Neuronal stem cell (in vitro differentiated cells): Measurements from ENCODE around the gene GNAQ.

Experiments
- DNase-seq: peaks from one replicate; pipeline ENCODE4 v3.0.0-alpha.2; 2013; ENCODE audit warnings: low spot score
- H2AFZ ChIP-seq: one replicate; pipeline ENCODE4 v1.6.1; 2013; ENCODE audit warnings: mild to moderate bottlenecking, low read length, inconsistent platforms
- H2AK5ac ChIP-seq: 2 replicates; pipeline ENCODE4 v1.6.1; 2013; ENCODE audit warnings: low read depth, mild to moderate bottlenecking, inconsistent platforms, low read length, moderate library complexity, mixed read lengths
- H2BK120ac ChIP-seq: 2 replicates; pipeline ENCODE4 v1.6.1; 2013; ENCODE audit warnings: low read depth, mild to moderate bottlenecking, inconsistent platforms, low read length, moderate library complexity, mixed read lengths
- H2BK12ac ChIP-seq: one replicate; pipeline ENCODE4 v1.6.1; 2013; ENCODE audit warnings: low read length, inconsistent platforms
- H2BK15ac ChIP-seq: 2 replicates; pipeline ENCODE4 v1.6.1; 2013; ENCODE audit warnings: mild to moderate bottlenecking, low read length, inconsistent platforms, mixed read lengths
- H2BK5ac ChIP-seq: one replicate; pipeline ENCODE4 v1.6.1; 2013; ENCODE audit warnings: inconsistent platforms, mild to moderate bottlenecking, low read length, moderate library complexity
- H3K14ac ChIP-seq: one replicate; pipeline ENCODE4 v1.6.1; 2013; ENCODE audit warnings: low read length, inconsistent platforms
- H3K18ac ChIP-seq: 2 replicates; pipeline ENCODE4 v1.6.1; 2013; ENCODE audit warnings: low read length, inconsistent platforms
- H3K23ac ChIP-seq: 2 replicates; pipeline ENCODE4 v1.6.1; 2013; ENCODE audit warnings: low read depth, mild to moderate bottlenecking, mixed read lengths, low read length, inconsistent platforms; ENCODE audit not compliant: poor library complexity
- H3K27ac ChIP-seq: replicated peaks from 3 replicates; pipeline ENCODE4 v1.5.1; 2013; ENCODE audit warnings: low read length, inconsistent platforms
- H3K27me3 ChIP-seq, 3 experiments: 2 replicates each; pipeline ENCODE4 v1.6.1; 2013; ENCODE audit warnings: low read length in 3 of 3, mild to moderate bottlenecking in 2 of 3, inconsistent platforms in 1 of 3, low read depth in 1 of 3, mixed read lengths in 1 of 3, moderate library complexity in 1 of 3; ENCODE audit not compliant: control insufficient read depth in 3 of 3, insufficient read depth in 3 of 3
- H3K36me3 ChIP-seq, 2 donors: replicated peaks in 1 of 2; 2 replicates each; pipeline ENCODE4 v1.6.1; 2013; ENCODE audit warnings: low read length in 2 of 2; ENCODE audit not compliant: control insufficient read depth in 2 of 2, insufficient read depth in 2 of 2
- H3K4ac ChIP-seq: 2 replicates; pipeline ENCODE4 v1.6.1; 2013; ENCODE audit warnings: inconsistent platforms, mild to moderate bottlenecking, low read length, moderate library complexity
- H3K4me1 ChIP-seq, 2 donors: 1 replicate in 1 of 2; 2 replicates in 1 of 2; pipeline ENCODE4 v1.6.1; 2013; ENCODE audit warnings: low read length in 2 of 2, low read depth in 1 of 2; ENCODE audit not compliant: control insufficient read depth in 2 of 2, insufficient read depth in 1 of 2
- H3K4me2 ChIP-seq: one replicate; pipeline ENCODE4 v1.6.1; 2013; ENCODE audit warnings: mild to moderate bottlenecking, low read length, inconsistent platforms; ENCODE audit not compliant: insufficient read depth, poor library complexity, severe bottlenecking
- H3K4me3 ChIP-seq, 2 donors: 2 replicates each; pipeline ENCODE4 v1.5.1; 2013; ENCODE audit warnings: low read length in 2 of 2, mild to moderate bottlenecking in 2 of 2, inconsistent platforms in 1 of 2, moderate library complexity in 1 of 2
- H3K79me1 ChIP-seq: one replicate; pipeline ENCODE4 v1.6.1; 2013; ENCODE audit warnings: low read depth, mild to moderate bottlenecking, inconsistent platforms, low read length, moderate library complexity
- H3K9ac ChIP-seq: one replicate; pipeline ENCODE4 v1.6.1; 2013; ENCODE audit warnings: mild to moderate bottlenecking, low read depth, low read length, inconsistent platforms; ENCODE audit not compliant: poor library complexity
- H3K9me3 ChIP-seq, 2 donors: replicated peaks in 1 of 2; 2 replicates each; pipeline versions ENCODE3 to v1.6.1; 2013; ENCODE audit warnings: low read length in 2 of 2, mild to moderate bottlenecking in 2 of 2, inconsistent platforms in 1 of 2, low read depth in 1 of 2, mixed read lengths in 1 of 2, moderate library complexity in 1 of 2; ENCODE audit not compliant: control insufficient read depth in 2 of 2, insufficient read depth in 1 of 2
- H4K8ac ChIP-seq: one replicate; pipeline ENCODE4 v1.6.1; 2013; ENCODE audit warnings: low read depth, mild to moderate bottlenecking, inconsistent platforms, low read length, moderate library complexity
- H4K91ac ChIP-seq: one replicate; pipeline ENCODE4 v1.6.1; 2013; ENCODE audit warnings: low read length, low read depth, mild to moderate bottlenecking, inconsistent platforms; ENCODE audit not compliant: poor library complexity
- WGBS, 2 donors: extraction: QIAGEN DNeasy Blood & Tissue Kit; methylation state at CpG; one replicate each; pipeline ENCODE4 v1.1.7; 2013; ENCODE audit warnings: missing lambda C conversion rate in 2 of 2, mixed read lengths in 1 of 2; ENCODE audit not compliant: insufficient read length in 2 of 2, insufficient replicate concordance in 1 of 2; ENCODE audit errors: extremely low coverage in 2 of 2; 5-methylcytosine and 5-hydroxymethylcytosine counted together

GNAQ gene

DNA sequence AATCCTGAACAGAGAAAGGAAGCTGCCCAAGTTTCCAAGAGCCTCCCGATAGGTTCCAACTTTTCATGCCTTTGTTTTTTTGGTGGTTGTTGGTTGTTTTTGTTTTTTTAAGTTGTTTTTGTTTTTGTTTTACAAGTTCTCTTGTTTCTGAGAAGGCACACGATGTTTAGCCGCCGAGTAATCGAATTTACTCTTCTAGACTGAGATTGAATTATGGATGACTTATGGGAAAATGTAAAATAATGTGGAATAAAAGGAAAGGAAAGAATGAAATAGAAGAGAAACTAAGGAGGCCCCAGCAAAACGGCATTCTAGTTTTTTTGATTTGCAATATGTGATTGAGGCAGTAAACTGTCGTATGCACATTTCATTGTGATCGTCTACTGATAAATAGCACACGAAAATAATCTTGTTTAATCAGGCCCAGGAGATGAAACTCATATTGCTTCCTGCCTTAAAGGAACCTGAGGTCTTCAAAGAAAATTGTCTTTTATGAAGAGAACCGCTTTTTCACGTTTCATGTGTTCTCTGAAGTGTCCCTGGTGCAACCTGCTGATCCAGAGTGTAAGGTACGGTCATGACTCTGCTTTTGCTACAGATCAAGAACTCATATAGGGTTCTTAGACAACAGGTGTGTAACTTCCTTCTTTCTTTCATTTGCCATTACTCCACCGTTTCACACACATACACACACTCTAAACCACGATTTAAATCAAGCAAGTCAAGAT is 1.3 kb upstream of the GNAQ start:
- H3K27ac ChIP-seq, result peak overlapping the region; percentile 97
- H3K27me3 ChIP-seq, result no peaks in the 10 kb centered on the region
- H3K9ac ChIP-seq, result no peak overlapping the region
- H3K4me3 ChIP-seq, result peak overlapping the region; percentile 95 to 96
- peaks cover 0 to 6% of the 10 kb centered on the region in 2 donors for H3K4me1 ChIP-seq
- H3K79me1 ChIP-seq, result peaks cover 5% of the 10 kb centered on the region
- H2AK5ac ChIP-seq, result no peak overlapping the region
- H3K36me3 ChIP-seq, result no peaks in the 10 kb centered on the region
- H2BK12ac ChIP-seq, result no peak overlapping the region
- H2BK120ac ChIP-seq, result no peak overlapping the region
- no peak overlapping the region for H4K91ac ChIP-seq
- no peak overlapping the region for H3K23ac ChIP-seq
- H2BK15ac ChIP-seq, result no peak overlapping the region
- H3K9me3 ChIP-seq, result no peaks in the 10 kb centered on the region
- no peak overlapping the region for H3K18ac ChIP-seq
- no peak overlapping the region for H3K4ac ChIP-seq
- no peak overlapping the region for H3K14ac ChIP-seq
- WGBS, 2 donors, result 100% methylated on average over 2 of the region's 14 CpGs; no CpG with 5 or more reads in 1 of the 2 donors
- DNase-seq, result no peak
- peak overlapping the region; percentile 52 for H3K4me2 ChIP-seq
- H2AFZ ChIP-seq, result peak overlapping the region; percentile 91
- H2BK5ac ChIP-seq, result no peak overlapping the region
- no peak overlapping the region for H4K8ac ChIP-seq

DNA sequence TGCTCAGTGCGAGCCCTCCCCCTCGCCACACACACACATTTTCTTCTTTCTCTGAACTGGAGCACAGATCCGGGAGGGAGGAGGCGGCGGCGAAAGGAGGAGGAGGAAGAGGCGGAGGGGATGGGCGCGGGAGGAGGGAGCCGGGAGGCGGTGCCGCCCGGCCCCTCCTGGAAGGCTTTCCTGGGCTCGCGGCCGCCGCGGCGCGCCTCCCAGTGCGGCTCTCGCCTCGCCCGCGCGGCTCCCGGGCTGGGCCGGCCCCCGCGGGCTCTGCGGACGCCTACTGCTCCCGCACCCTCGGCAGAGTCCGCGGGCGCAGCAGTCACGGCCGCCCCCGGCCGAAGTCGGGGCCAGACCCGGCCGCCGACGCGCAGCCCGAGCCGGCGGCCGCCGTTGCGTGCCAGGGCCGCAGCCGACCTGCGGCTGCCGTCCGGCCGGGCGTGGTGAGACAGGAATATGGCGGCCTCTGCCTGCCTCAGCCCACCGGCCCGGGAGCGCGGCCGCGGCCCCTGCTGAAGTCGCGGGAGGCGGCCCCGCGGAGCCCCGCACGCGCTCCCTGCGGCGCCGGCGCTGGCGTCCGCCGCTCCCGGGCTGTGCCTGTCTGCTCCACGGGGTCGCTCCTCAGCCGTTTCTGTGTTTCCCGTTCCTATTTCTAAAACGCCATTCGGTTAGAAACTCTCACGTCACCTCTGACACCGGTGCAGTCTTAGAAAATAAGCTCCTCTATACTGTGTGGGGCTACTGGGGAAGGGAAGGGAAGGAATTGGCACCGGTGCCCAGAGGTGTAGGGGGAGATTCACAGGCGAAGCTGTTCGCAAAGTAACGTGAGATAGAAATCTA is 500 bp upstream of the GNAQ start:
- peak overlapping the region; percentile 95 to 96 for H3K4me3 ChIP-seq
- peak overlapping the region; percentile 30 for H2BK120ac ChIP-seq
- no peak overlapping the region for H4K8ac ChIP-seq
- H3K4me1 ChIP-seq, result peaks cover 0 to 6% of the 10 kb centered on the region in 2 donors
- no peak overlapping the region for H2BK12ac ChIP-seq
- peak overlapping the region; percentile 97 for H3K27ac ChIP-seq
- no peaks in the 10 kb centered on the region for H3K27me3 ChIP-seq
- DNase-seq, result peak; percentile 90
- no peak overlapping the region for H2AK5ac ChIP-seq
- H3K14ac ChIP-seq, result no peak overlapping the region
- H3K18ac ChIP-seq, result peak overlapping the region; percentile 94
- H2BK5ac ChIP-seq, result peak overlapping the region; percentile 79
- H2BK15ac ChIP-seq, result no peak overlapping the region
- peak overlapping the region; percentile 52 for H3K4me2 ChIP-seq
- WGBS, 2 donors, result no CpG with 5 or more reads among the region's 95 CpGs
- no peaks in the 10 kb centered on the region for H3K36me3 ChIP-seq
- H3K4ac ChIP-seq, result no peak overlapping the region
- H3K23ac ChIP-seq, result no peak overlapping the region
- H4K91ac ChIP-seq, result no peak overlapping the region
- no peaks in the 10 kb centered on the region for H3K9me3 ChIP-seq
- peaks cover 5% of the 10 kb centered on the region for H3K79me1 ChIP-seq
- H3K9ac ChIP-seq, result peak overlapping the region; percentile 46
- peak overlapping the region; percentile 91 for H2AFZ ChIP-seq

DNA sequence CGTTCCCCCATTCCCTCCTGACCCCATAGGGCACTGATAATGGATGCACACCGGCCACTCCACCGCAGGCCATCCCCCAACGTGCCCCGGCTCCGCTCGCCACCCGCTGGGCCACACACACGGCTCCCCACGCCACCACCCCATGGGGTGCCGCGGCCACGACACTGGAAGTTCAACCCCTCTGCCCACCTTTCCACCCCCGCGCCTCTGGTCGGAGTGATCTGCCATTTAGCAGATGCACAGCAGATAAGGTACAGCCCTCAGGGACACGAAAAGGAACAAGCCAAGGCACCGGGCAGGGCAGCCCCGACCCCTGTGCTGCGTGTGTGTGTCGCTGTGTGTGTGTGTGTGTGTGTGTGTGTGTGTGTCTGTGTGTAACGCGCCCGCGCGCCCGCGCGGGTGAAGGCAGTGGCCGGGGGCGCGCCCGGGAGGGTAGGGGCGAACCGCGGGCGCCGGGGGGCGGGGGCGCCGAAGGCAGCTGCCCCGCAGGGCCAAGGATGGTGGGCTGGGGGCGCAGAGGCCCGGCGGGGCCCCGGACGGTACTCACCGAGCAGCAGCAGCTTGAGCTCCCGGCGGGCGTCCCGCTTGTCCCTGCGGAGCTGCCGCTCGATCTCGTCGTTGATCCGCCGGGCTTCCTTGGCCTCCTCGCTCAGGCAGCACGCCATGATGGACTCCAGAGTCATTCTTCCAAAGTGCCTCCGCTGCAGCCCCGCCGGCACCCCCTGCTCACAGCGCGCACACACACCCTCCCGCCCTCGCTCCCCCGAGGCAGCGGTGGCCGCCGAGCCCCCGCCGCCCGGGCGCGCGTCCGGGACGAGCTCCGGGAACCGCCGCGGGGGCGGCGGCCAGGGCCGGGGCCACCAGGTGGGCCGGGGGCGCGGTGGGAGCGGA is 813 bp downstream of the GNAQ start:
- Histone ChIP-seq H3K4ac (no peak overlapping the region), H3K14ac (peak overlapping the region; percentile 63), H3K27ac (peak overlapping the region; percentile 80), H2AFZ (peak overlapping the region; percentile 84), H3K23ac (peak overlapping the region; percentile 92), H3K18ac (peak overlapping the region; percentile 93), H2BK12ac (no peak overlapping the region), H3K9ac (peak overlapping the region; percentile 94), H4K8ac (peak overlapping the region; percentile 54), H2AK5ac (peak overlapping the region; percentile 26), H4K91ac (peak overlapping the region; percentile 9), H2BK120ac (no peak overlapping the region), H3K4me2 (peak overlapping the region; percentile 75), H2BK5ac (peak overlapping the region; percentile 88), H2BK15ac (peak overlapping the region; percentile 96), H3K27me3 (no peaks in the 10 kb centered on the region), H3K9me3 (no peaks in the 10 kb centered on the region), H3K4me1 (peaks cover 2 to 6% of the 10 kb centered on the region in 2 donors), H3K79me1 (peaks cover 5% of the 10 kb centered on the region), H3K36me3 (no peaks in the 10 kb centered on the region), H3K4me3 (peak overlapping the region; percentile 91 to 96)
- DNase-seq, result peak; percentile 61
- WGBS, 2 donors, result no CpG with 5 or more reads among the region's 91 CpGs
